GM12878 (cell line): Measurements from ENCODE around the gene ROBO1. TPM values are rescaled to one million over a fixed set of nuclear protein-coding genes. Genes with fewer than 3 reads are reported as not detected.

Experiments used
- ATF3 ChIP-seq: IDR thresholded peaks from 2 replicates; pipeline ENCODE4 v1.6.1; 2011; ENCODE audit warnings: low read depth, mild to moderate bottlenecking, low read length, moderate library complexity, borderline replicate concordance; ENCODE audit errors: extremely low read depth
- ATF7 ChIP-seq: fragments of 450-650 bp; IDR thresholded peaks from 2 replicates; pipeline ENCODE4 v1.6.1; 2016; ENCODE audit warnings: low read depth, mild to moderate bottlenecking
- CEBPB ChIP-seq, 2 experiments: fragments of 150-350 bp in 1 of 2; IDR thresholded peaks; 2 replicates each; pipeline ENCODE4 v1.6.1; 2012 to 2014; ENCODE audit warnings: low read depth in 2 of 2, low read length in 2 of 2, borderline replicate concordance in 1 of 2, inconsistent platforms in 1 of 2
- CREB1 ChIP-seq: IDR thresholded peaks from 2 replicates; pipeline ENCODE4 v1.6.1; 2012; ENCODE audit warnings: low read depth, mild to moderate bottlenecking, inconsistent platforms
- CREM ChIP-seq: IDR thresholded peaks from 2 replicates; pipeline ENCODE4 v1.6.1; 2014; ENCODE audit warnings: antibody characterized with exemption, low read depth
- EZH2 ChIP-seq: IDR thresholded peaks from 2 replicates; pipeline ENCODE4 v1.6.1; 2012; ENCODE audit warnings: low read depth, mild to moderate bottlenecking, control low read depth, inconsistent platforms, low read length, borderline replicate concordance; ENCODE audit not compliant: control insufficient read depth
- IKZF1 ChIP-seq: fragments of 450-650 bp; conservative IDR thresholded peaks from 2 replicates; pipeline ENCODE4 v1.6.1; 2017; ENCODE audit warnings: antibody characterized with exemption, mild to moderate bottlenecking
- IKZF2 ChIP-seq, 2 experiments: fragments of 450-650 bp; IDR thresholded peaks; 2 replicates each; pipeline ENCODE4 v1.6.1; 2017; ENCODE audit warnings: mild to moderate bottlenecking in 2 of 2, moderate library complexity in 2 of 2
- JUND ChIP-seq: IDR thresholded peaks from 2 replicates; pipeline ENCODE4 v1.6.1; 2012; ENCODE audit warnings: low read depth, mild to moderate bottlenecking, low read length, improper control_type of control experiment, moderate library complexity
- KAT2A ChIP-seq: conservative IDR thresholded peaks from 2 replicates; pipeline ENCODE4 v1.6.1; 2011; ENCODE audit warnings: low read depth, low read length; ENCODE audit not compliant: control insufficient read depth
- NBN ChIP-seq: fragments of 450-650 bp; IDR thresholded peaks from 2 replicates; pipeline ENCODE4 v1.6.1; 2016
- NFYA ChIP-seq: IDR thresholded peaks from 2 replicates; pipeline ENCODE4 v1.6.1; 2011; ENCODE audit warnings: low read depth, mild to moderate bottlenecking, low read length, improper control_type of control experiment, borderline replicate concordance
- NR2C1 ChIP-seq: fragments of 450-650 bp; IDR thresholded peaks from 2 replicates; pipeline ENCODE4 v1.6.1; 2017; ENCODE audit warnings: antibody characterized with exemption, mild to moderate bottlenecking, moderate library complexity
- NR2F1 ChIP-seq: fragments of 450-650 bp; conservative IDR thresholded peaks from 2 replicates; pipeline ENCODE4 v1.6.1; 2017; ENCODE audit warnings: mild to moderate bottlenecking
- PAX5 ChIP-seq: IDR thresholded peaks from 2 replicates; pipeline ENCODE4 v1.6.1; 2011; ENCODE audit warnings: low read depth, low read length, borderline replicate concordance
- PAX8 ChIP-seq: fragments of 450-650 bp; IDR thresholded peaks from 2 replicates; pipeline ENCODE4 v1.6.1; 2017; ENCODE audit warnings: mild to moderate bottlenecking, moderate library complexity
- PRDM15 ChIP-seq: fragments of 450-650 bp; formaldehyde crosslinking; IDR thresholded peaks from 2 replicates; pipeline ENCODE4 v1.4.0; 2020; ENCODE audit warnings: mild to moderate bottlenecking, moderate library complexity
- RELB ChIP-seq: fragments of 450-650 bp; IDR thresholded peaks from 2 replicates; pipeline ENCODE4 v1.6.1; 2017; ENCODE audit warnings: low read depth, mild to moderate bottlenecking, moderate library complexity
- TARDBP ChIP-seq: IDR thresholded peaks from 2 replicates; pipeline ENCODE4 v1.6.1; 2016; ENCODE audit warnings: borderline replicate concordance
- TBL1XR1 ChIP-seq: IDR thresholded peaks from 2 replicates; pipeline ENCODE4 v1.6.1; 2012; ENCODE audit warnings: low read depth, low read length, improper control_type of control experiment
- YY1 ChIP-seq: IDR thresholded peaks from 2 replicates; pipeline ENCODE4 v1.6.1; 2011; ENCODE audit warnings: low read depth, mild to moderate bottlenecking, low read length
- ZNF274 ChIP-seq: IDR thresholded peaks from one replicate; pipeline ENCODE4 v1.8.0; 2011; ENCODE audit not compliant: insufficient read length, insufficient read depth
- ZNF384 ChIP-seq: IDR thresholded peaks from 2 replicates; pipeline ENCODE4 v1.6.1; 2012; ENCODE audit warnings: low read depth, mild to moderate bottlenecking, low read length, improper control_type of control experiment, borderline replicate concordance
- ZZZ3 ChIP-seq: IDR thresholded peaks from 2 replicates; pipeline ENCODE4 v1.6.1; 2011; ENCODE audit warnings: low read depth; ENCODE audit not compliant: control insufficient read depth, insufficient read length
- polyA plus RNA-seq, 11 experiments: library from polyadenylated mRNA; depleted of rRNA in 4 of 11; unstranded in 6 of 11; stranded (reverse) in 5 of 11; fragments of >200 nt; fragmentation: Nextera tagmentation in 4 of 11; fragmentation: Illumina TruSeq in 1 of 11; extraction: Ambion mirVana in 4 of 11; extraction: Trizol in 1 of 11; gene quantifications; 1 replicate in 1 of 11; 2 replicates in 10 of 11; pipeline versions ENCODE4 v1.2.1 to v1.2.3, GENCODE V29; 2011 to 2016; ENCODE audit warnings: inconsistent platforms in 2 of 11, missing spikeins in 2 of 11, low read depth in 1 of 11
- total RNA-seq, 4 experiments: library from RNA; depleted of rRNA in 3 of 4; stranded (reverse); fragments of >200 nt in 3 of 4; fragmentation: Illumina TruSeq in 1 of 4; extraction: Trizol in 1 of 4; gene quantifications; 2 replicates each; pipeline versions ENCODE4 v1.2.1 to v1.2.3, GENCODE V29; 2013 to 2021
- TF ChIP-seq, protein P1 (sequence below): fragments of 450-650 bp; IDR thresholded peaks from 2 replicates; pipeline ENCODE4 v1.6.1; 2018; ENCODE audit warnings: mild to moderate bottlenecking, low read depth, moderate library complexity; ENCODE audit not compliant: partially characterized antibody

ROBO1 gene
- total and polyA plus RNA-seq, 10 of the 15 experiments (the other 5 are each of a cell fraction or from before 2014, with no cell fraction given), result 0.29 to 46.5 (median 1.2) TPM

DNA sequence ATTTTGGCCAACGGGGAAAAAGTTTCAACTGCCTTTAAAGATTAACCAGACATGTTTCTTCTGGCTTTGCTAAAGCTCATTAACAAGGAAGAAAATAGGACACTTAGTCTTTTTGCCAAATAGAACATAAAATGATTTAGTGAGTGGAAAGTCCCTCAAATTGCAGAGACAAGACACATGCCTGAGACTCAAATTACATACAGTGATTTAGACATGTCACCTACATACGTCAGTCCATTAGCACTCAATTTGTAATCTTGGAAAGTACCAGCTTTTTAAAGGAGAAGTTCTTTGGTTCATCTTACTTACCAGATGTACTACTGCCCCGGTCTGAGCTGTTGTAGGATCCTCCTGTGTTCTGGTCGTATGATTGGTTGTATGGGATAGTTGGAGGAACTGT, 1134.2 kb downstream of the ROBO1 start (continued):
- no peak for TF ChIP-seq ATF3
- TF ChIP-seq IKZF2 (IDR thresholded peaks at IDR 0.05), result peak; percentile 19 to 45; a peak in 2 of 4 replicates
- TF ChIP-seq ATF7, result peak; percentile 74
- TF ChIP-seq ZNF384, result no peak
- no peak for TF ChIP-seq NR2C1
- no peak for TF ChIP-seq PRDM15
- TF ChIP-seq ZNF274, result no peak
- no peak for TF ChIP-seq CREM
- no peak for TF ChIP-seq EZH2
- TF ChIP-seq PAX5, result no peak
- peak; percentile 96 for TF ChIP-seq RELB
- TF ChIP-seq IKZF1, result peak; percentile 21; the same call in 1 of the 2 replicates
- TF ChIP-seq TARDBP, result no peak
- peak; percentile 48; the same call in 1 of the 2 replicates for TF ChIP-seq NBN
- TF ChIP-seq JUND, result no peak
- no peak for TF ChIP-seq TBL1XR1
- TF ChIP-seq NR2F1, result no peak
- TF ChIP-seq PAX8, result no peak
- TF ChIP-seq, protein P1, sequence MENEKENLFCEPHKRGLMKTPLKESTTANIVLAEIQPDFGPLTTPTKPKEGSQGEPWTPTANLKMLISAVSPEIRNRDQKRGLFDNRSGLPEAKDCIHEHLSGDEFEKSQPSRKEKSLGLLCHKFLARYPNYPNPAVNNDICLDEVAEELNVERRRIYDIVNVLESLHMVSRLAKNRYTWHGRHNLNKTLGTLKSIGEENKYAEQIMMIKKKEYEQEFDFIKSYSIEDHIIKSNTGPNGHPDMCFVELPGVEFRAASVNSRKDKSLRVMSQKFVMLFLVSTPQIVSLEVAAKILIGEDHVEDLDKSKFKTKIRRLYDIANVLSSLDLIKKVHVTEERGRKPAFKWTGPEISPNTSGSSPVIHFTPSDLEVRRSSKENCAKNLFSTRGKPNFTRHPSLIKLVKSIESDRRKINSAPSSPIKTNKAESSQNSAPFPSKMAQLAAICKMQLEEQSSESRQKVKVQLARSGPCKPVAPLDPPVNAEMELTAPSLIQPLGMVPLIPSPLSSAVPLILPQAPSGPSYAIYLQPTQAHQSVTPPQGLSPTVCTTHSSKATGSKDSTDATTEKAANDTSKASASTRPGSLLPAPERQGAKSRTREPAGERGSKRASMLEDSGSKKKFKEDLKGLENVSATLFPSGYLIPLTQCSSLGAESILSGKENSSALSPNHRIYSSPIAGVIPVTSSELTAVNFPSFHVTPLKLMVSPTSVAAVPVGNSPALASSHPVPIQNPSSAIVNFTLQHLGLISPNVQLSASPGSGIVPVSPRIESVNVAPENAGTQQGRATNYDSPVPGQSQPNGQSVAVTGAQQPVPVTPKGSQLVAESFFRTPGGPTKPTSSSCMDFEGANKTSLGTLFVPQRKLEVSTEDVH, result no peak
- no peak for TF ChIP-seq NFYA
- TF ChIP-seq CEBPB (IDR thresholded peaks at IDR 0.05; ENCODE audit: borderline replicate concordance in 1 of 2, low read depth in 2 of 2, low read length in 2 of 2), result no peak
- TF ChIP-seq CREB1, result no peak
- TF ChIP-seq ZZZ3, result no peak
- no peak for TF ChIP-seq KAT2A
- TF ChIP-seq YY1, result no peak
